ENCODE results near the gene GFER.

DNA sequence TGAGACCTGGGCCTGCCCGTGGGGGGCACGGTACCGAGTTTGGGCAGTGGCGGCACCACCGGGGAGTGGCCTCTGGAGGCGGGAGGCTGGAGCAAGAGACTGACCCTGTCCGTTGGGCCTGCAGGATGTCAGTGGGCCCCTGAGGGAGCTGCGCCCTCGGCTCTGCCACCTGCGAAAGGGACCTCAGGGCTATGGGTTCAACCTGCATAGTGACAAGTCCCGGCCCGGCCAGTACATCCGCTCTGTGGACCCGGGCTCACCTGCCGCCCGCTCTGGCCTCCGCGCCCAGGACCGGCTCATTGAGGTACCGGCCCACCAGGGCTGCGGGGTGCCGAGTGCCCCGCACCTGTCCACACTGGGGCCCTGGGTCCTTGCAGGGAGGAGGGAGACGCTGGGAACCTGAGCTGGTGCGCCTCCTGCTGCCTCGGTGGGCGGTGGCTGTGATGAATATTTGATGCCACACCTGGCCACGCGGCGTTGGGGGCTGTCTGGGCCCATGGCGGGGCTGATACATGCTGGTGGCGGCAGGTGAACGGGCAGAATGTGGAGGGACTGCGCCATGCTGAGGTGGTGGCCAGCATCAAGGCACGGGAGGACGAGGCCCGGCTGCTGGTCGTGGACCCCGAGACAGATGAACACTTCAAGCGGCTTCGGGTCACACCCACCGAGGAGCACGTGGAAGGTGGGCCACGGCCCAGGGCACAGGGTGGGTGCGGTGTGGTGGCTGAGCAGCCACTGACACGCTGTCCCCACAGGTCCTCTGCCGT, 52.4 kb downstream of the GFER start:
- TF ChIP-seq POLR2A (IDR thresholded peaks at IDR 0.05): no peak
- TF ChIP-seq, protein P1, sequence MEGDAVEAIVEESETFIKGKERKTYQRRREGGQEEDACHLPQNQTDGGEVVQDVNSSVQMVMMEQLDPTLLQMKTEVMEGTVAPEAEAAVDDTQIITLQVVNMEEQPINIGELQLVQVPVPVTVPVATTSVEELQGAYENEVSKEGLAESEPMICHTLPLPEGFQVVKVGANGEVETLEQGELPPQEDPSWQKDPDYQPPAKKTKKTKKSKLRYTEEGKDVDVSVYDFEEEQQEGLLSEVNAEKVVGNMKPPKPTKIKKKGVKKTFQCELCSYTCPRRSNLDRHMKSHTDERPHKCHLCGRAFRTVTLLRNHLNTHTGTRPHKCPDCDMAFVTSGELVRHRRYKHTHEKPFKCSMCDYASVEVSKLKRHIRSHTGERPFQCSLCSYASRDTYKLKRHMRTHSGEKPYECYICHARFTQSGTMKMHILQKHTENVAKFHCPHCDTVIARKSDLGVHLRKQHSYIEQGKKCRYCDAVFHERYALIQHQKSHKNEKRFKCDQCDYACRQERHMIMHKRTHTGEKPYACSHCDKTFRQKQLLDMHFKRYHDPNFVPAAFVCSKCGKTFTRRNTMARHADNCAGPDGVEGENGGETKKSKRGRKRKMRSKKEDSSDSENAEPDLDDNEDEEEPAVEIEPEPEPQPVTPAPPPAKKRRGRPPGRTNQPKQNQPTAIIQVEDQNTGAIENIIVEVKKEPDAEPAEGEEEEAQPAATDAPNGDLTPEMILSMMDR (IDR thresholded peaks at IDR 0.05): no peak

Data from body of pancreas (tissue), 4 donors.